NCI-H748 treated with DMSO at 0.1 percent for 48 hours (cell line): ENCODE measurements around the gene PEDS1.
"Not testable (repeated sequence)": the region's sequence is repeated elsewhere in the genome, so short reads cannot be mapped to it uniquely, and the experiment has no call there.

Source experiments
- DNase-seq: peaks from one replicate; lab custom pipeline; 2025; lab: John Stamatoyannopoulos, UW

Gene PEDS1

DNA sequence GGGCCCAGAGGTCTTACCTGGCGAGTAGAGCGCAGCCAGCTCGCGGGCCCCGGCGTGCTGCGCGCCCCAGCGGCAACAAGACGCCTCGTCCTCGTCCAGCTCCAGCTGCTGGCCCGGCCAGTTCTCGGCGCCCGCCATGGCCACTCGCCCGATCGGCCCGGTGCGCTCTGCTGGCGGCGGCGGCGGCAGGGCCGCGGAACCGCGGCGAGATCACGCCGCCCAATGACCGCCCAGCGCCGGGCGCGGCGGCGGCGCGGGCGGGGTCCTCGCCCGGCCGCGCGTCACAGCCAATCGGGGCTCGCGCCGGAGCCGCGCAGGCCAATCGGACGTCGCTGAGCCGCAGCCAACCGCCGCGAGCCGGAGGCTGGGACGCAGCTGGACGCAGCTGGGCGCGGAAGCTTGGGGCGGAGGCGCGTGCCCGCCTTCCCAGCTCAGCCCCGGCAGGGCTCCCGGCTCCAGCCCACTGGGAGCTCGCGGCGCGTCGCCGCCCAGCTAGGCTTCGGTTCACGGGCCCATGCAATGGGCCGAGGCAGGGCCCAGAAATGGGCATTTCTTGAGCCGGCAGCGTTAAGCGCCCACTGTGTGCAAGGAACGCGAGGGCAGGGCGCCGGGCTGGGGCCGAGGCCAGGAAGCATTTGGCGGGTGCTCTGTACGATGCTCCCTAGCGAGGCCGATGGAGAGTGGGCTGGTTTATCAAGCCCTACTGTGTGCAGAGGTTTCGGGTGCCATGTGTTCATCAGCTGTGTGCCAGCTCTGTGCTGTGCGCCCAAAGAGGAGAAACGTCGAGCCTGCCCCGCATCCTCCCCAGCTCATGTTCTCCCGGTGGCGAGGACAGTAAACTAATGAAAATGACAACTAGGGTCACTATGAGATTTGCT, at the start of gene PEDS1:
TSS of gene PEDS1 (minus strand) at position 224 of the 878 bp plus-strand sequence. CDS start at position 138, 86 bp downstream.
- DNase-seq, result peak; percentile 24

GRCh38 chr20:50202677-50203076, 49.2 kb upstream of the PEDS1 start:
- DNase-seq, result no peak

- not testable (repeated sequence) for DNase-seq
Observed at GRCh38 chr20:50201710-50202109, 48.2 kb upstream of the PEDS1 start.

DNA sequence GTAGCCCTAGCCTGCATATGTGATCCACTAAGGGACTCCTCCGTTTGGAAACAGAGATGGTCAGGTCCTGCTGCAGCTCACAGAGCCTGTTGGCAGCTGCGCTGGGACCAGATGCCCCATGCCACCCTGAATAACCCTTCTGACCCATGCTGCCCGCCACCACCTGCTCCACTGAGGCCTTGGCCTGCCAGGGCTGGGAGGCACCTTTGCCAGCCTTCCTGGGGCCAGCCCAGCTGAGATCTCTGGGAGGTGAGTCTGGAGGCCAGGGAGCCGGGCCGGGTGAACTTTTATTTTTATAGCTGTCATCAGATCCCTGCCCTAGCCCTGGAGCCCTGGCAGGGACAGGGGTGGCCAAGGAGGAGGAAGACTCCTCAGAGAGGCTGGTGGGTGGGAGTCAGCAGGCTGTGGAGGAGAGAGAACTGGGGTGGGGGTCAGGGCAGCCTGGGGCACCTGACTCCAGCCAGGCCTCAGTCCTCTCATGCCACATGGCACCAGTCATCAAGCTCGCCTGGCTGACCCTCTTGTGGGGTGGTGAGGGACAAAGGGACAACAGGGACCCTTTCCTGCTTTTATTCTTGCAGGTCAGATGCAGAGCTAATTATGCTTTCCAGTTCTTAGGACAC, 47.1 kb upstream of the PEDS1 start:
- DNase-seq, result no peak

GRCh38 chr20:50199703-50200102, 46.2 kb upstream of the PEDS1 start:
- no peak for DNase-seq

DNA sequence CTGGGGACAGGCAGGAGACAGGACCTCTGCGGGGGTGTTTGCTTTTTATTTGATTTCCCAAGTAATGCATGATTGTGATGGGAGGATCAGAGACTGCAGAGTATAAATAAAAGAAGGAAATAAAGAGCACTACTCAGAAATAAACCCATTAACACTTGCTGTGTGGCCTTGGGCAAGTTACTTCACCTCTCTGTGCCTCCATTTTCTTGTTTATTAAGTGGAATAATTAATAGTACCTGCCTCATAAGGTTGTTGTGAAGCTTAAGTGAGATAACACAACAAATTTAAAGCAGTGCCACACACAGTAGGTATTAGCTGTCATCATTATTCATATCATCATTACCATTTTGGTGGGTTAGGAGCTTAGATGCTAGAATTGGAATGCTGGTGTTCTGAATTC, 45.2 kb upstream of the PEDS1 start:
- DNase-seq, result no peak

- DNase-seq, result no peak
Observed at GRCh38 chr20:50198180-50198666, 44.7 kb upstream of the PEDS1 start.

DNA sequence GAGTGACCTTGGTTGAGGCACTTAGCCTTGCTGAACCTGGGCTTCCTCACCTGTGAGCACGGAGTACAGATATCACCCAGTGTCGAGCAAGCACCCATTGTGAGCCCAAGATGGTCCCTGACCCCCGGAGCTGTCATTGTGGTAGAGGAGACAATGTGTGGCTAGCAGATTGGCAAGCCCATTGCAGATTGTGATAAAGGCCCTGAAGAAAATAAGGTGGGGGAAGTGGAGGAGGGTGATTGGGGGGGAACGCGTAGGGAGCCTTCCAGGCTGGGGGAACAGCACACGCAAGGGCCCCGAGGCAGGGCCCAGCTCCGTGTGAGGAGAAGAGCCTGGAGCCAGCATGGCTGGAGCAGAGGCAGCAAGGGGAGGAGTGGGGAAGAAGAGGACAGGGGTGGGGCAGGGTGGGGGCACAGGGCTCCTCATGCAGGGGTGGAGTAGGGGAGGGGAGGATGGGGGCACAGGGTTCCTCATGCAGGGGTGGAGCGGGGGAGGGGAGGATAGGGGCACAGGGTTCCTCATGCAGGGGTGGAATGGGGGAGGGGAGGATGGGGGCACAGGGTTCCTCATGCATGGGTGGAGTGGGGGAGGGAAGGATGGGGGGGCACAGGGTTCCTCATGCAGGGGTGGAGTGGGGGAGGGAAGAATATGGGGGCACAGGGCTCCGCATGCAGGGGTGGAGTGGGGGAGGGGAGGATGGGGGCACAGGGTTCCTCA, 44.1 kb upstream of the PEDS1 start:
- no peak for DNase-seq

- no peak for DNase-seq
Observed at GRCh38 chr20:50196896-50197295, 43.4 kb upstream of the PEDS1 start.

GRCh38 chr20:50196248-50196647, 42.7 kb upstream of the PEDS1 start:
- DNase-seq, result no peak

DNA sequence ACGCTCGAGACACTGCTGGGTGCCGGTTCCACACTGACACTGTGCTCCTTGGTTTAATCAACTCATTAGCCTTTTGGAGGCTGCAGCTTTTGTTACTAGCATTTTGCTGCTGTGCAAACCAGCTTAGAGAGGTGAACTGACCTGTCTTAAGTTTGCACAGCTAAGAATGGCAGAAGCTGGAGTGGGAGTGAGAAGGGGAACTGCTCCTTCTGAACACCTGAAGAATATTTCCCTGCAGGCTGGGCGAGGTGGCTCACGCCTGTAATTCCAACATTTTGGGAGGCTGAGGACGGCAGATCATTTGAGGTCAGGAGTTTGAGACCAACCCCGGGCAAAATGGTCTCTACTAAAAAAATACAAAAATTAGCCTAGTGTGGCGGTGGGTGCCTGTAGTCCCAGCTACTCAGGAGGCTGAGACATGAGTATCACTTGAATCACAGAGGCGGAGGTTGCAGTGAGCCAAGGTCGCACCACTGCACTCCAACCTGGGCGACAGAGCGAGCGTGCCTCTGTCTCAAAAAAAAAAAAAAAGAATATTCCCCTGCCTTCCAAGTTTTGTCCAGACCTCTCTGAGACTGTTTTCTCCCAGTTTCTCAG, 42.1 kb upstream of the PEDS1 start:
- DNase-seq, result no peak

DNA sequence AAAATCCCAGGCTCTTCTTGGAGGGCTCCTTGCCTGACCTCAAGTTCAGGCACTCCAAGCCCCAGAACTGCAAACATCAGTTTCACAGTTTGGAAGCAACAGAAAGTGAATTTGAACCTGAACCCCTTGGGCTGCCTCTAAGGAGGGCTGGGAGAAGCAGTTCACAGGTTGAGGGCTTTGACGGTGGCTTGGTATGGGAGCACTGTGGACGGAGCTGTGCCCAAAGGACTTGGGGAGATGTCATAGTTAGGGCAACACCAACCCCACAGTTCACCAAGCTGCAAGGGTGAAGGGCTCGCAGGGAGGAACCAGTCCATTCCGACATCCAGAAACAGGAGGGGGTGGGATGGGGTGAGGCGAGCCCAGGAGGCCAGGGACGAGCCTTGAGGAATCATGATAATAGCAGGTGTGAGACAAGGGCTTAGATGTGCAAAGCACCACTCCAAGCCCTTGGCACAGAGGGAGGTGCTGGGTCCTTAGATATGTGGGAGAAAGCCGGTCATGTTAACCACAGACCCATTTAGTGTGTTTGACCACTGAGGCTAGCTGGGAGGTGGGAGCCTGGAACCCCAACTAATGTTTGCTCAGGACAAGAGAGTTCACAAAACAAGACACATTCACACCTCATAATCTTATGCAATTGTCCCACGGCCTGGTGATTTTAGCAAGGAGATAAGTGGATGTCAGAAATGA, 41.5 kb upstream of the PEDS1 start:
- DNase-seq, result no peak

DNA sequence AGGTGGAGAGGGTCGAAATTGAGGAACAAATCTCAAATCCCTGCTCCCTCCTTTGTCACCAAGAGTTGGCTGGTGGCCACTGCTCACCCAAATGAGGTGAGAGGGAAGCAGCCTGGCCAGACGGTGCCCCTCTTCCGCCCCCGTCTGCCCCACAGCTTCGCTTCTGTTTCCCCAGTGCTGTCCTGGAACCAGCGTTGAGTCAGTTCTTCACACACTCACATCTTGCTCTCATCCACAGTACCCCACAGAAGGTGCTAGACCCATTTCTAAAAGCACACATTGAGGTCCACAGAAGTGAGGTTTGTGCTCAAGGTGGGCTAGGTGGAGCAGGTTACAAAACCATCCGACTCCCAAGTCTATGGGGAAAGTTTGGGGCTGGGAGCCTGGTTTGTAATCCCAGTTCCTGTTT, 40.9 kb upstream of the PEDS1 start:
- DNase-seq, result no peak

GRCh38 chr20:50193836-50194421, 40.4 kb upstream of the PEDS1 start:
- DNase-seq, result no peak

DNA sequence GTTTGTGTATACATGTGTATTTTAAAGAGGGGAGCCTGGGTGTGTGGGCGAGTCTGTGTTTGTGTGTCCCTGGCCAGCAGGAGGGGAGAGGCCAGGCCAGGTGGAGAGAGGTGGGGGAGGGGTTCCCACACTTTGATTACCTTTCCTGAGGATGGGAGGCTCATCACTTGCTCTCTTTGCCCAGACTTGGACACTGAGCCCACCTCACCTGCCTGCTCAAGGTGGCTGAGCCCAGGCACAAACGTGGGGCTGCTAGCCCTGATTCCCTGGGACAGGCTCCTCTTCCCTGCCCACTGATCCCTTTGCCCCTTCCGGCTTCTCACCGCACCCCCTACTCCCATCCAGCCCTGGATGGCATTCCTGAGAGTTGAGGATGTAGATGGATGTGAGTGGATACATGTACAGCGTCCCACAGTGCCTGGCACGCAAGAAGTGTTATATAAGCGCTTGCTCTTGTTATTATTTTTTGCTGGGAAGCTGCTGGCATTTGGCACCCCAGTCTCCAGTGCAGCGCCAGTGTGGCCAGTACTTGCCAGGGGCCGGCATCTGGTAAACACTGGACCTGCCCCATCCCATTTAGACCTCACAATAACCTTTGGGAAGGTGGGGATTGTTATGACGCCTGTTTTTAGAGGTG, 39.8 kb upstream of the PEDS1 start:
- no peak for DNase-seq

- no peak for DNase-seq
Observed at GRCh38 chr20:50192364-50193198, 39.1 kb upstream of the PEDS1 start.

DNA sequence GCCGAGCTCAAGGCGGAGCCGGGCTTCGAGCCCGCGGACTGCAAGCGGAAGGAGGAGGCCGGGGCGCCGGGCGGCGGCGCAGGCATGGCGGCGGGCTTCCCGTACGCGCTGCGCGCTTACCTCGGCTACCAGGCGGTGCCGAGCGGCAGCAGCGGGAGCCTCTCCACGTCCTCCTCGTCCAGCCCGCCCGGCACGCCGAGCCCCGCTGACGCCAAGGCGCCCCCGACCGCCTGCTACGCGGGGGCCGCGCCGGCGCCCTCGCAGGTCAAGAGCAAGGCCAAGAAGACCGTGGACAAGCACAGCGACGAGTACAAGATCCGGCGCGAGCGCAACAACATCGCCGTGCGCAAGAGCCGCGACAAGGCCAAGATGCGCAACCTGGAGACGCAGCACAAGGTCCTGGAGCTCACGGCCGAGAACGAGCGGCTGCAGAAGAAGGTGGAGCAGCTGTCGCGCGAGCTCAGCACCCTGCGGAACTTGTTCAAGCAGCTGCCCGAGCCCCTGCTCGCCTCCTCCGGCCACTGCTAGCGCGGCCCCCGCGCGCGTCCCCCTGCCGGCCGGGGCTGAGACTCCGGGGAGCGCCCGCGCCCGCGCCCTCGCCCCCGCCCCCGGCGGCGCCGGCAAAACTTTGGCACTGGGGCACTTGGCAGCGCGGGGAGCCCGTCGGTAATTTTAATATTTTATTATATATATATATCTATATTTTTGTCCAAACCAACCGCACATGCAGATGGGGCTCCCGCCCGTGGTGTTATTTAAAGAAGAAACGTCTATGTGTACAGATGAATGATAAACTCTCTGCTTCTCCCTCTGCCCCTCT, 38.2 kb upstream of the PEDS1 start:
- DNase-seq, result peak; percentile 31

DNA sequence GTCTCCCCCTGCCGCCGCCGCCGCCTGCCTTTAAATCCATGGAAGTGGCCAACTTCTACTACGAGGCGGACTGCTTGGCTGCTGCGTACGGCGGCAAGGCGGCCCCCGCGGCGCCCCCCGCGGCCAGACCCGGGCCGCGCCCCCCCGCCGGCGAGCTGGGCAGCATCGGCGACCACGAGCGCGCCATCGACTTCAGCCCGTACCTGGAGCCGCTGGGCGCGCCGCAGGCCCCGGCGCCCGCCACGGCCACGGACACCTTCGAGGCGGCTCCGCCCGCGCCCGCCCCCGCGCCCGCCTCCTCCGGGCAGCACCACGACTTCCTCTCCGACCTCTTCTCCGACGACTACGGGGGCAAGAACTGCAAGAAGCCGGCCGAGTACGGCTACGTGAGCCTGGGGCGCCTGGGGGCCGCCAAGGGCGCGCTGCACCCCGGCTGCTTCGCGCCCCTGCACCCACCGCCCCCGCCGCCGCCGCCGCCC, 37.6 kb upstream of the PEDS1 start:
- DNase-seq, result no peak
